Loucy (cell line): Measurements from ENCODE around the gene DNAAF2.
A peak's percentile ranks its signal among the peaks of the same experiment; 100 is the strongest.

Experiments used
- H2AFZ ChIP-seq: fragments of 200-600 bp; sonication (generic); 2 replicates; pipeline ENCODE4 v1.6.0; 2016; ENCODE audit warnings: antibody characterized with exemption, mild to moderate bottlenecking, low read length, moderate library complexity
- H3F3A ChIP-seq: fragments of 200-600 bp; 2 replicates; pipeline ENCODE4 v1.6.0; 2016; ENCODE audit warnings: antibody characterized with exemption, low read depth, mild to moderate bottlenecking
- H3K27me3 ChIP-seq: fragments of 200-600 bp; sonication (generic); 2 replicates; pipeline ENCODE4 v1.6.1; 2014; ENCODE audit warnings: low read length, mild to moderate bottlenecking; ENCODE audit not compliant: insufficient read depth, poor library complexity, severe bottlenecking
- H3K36me3 ChIP-seq: fragments of 200-600 bp; sonication (generic); 2 replicates; pipeline ENCODE4 v1.6.1; 2016; ENCODE audit warnings: low read length; ENCODE audit not compliant: insufficient read depth
- H3K4me1 ChIP-seq: fragments of 200-600 bp; sonication (generic); 2 replicates; pipeline ENCODE4 v1.5.1; 2014; ENCODE audit warnings: low read length, mild to moderate bottlenecking; ENCODE audit not compliant: insufficient read depth, poor library complexity, severe bottlenecking
- H3K4me2 ChIP-seq: fragments of 200-600 bp; sonication (generic); 2 replicates; pipeline ENCODE4 v1.6.0; 2014; ENCODE audit warnings: antibody characterized with exemption, low read length, low read depth, mild to moderate bottlenecking; ENCODE audit not compliant: poor library complexity, severe bottlenecking
- H3K4me3 ChIP-seq: fragments of 200-600 bp; sonication (generic); 2 replicates; pipeline ENCODE4 v1.5.1; 2014; ENCODE audit warnings: low read length, mild to moderate bottlenecking, mixed read lengths; ENCODE audit not compliant: poor library complexity, severe bottlenecking
- H3K79me2 ChIP-seq: fragments of 200-600 bp; sonication (generic); 2 replicates; pipeline ENCODE4 v1.6.1; 2014; ENCODE audit warnings: low read length; ENCODE audit not compliant: insufficient read depth
- H3K9ac ChIP-seq: fragments of 200-600 bp; sonication (generic); 2 replicates; pipeline ENCODE4 v1.6.0; 2014; ENCODE audit warnings: mild to moderate bottlenecking, low read depth, low read length, moderate library complexity; ENCODE audit not compliant: poor library complexity, severe bottlenecking
- H3K9me2 ChIP-seq: fragments of 200-600 bp; sonication (generic); replicated peaks from 2 replicates; pipeline ENCODE4 v1.6.1; 2016; ENCODE audit warnings: low read depth, low read length, mixed read lengths
- H3K9me3 ChIP-seq: fragments of 200-600 bp; sonication (generic); 2 replicates; pipeline ENCODE4 v1.6.1; 2014; ENCODE audit warnings: mild to moderate bottlenecking, antibody characterized with exemption, low read length, low read depth; ENCODE audit not compliant: insufficient read depth
- H4K20me1 ChIP-seq: fragments of 200-600 bp; sonication (generic); 2 replicates; pipeline ENCODE4 v1.6.0; 2014; ENCODE audit warnings: antibody characterized with exemption, low read length, mild to moderate bottlenecking; ENCODE audit not compliant: insufficient read depth, poor library complexity, severe bottlenecking
- CTCF ChIP-seq: fragments of 200-600 bp; sonication (generic); conservative IDR thresholded peaks from 2 replicates; pipeline ENCODE4 v1.5.1; 2014; ENCODE audit warnings: mild to moderate bottlenecking, antibody characterized with exemption, low read length
- EZH2phosphoT487 ChIP-seq: fragments of 200-600 bp; IDR thresholded peaks from 2 replicates; pipeline ENCODE4 v1.6.1; 2018; ENCODE audit warnings: antibody characterized with exemption, mild to moderate bottlenecking, moderate library complexity, borderline replicate concordance

Gene DNAAF2

GRCh38 chr14:49612671-49613070 lies 22.4 kb downstream of the DNAAF2 start:
- Histone ChIP-seq H3K4me1 (peaks cover 9% of the 10 kb centered on the region), H4K20me1 (peaks cover 23% of the 10 kb centered on the region), H3K27me3 (no peaks in the 10 kb centered on the region), H3K36me3 (peaks cover 24% of the 10 kb centered on the region), H2AFZ (no peak overlapping the region), H3K9me3 (no peaks in the 10 kb centered on the region), H3F3A (peaks cover 12% of the 10 kb centered on the region; the same call in 1 of the 2 replicates), H3K79me2 (peaks cover 73% of the 10 kb centered on the region), H3K4me3 (no peak overlapping the region), H3K4me2 (peak overlapping the region; percentile 32), H3K9ac (peak overlapping the region; percentile 20), H3K9me2 (no peaks in the 10 kb centered on the region)
- TF ChIP-seq EZH2phosphoT487 (no peak), CTCF (no peak)

- Histone ChIP-seq H3K79me2 (peaks cover 73% of the 10 kb centered on the region), H3K27me3 (no peaks in the 10 kb centered on the region), H3K9ac (peak overlapping the region; percentile 20)
These were observed 22.8 kb downstream of the DNAAF2 start for GRCh38 chr14:49612251-49612650.

GRCh38 chr14:49607583-49607982 lies 27.5 kb downstream of the DNAAF2 start:
- Histone ChIP-seq H3F3A (0 out of 2 replicates have a peak, but pooled peaks cover 2% of the 10 kb centered on the region), H3K9ac (no peak overlapping the region), H3K27me3 (no peaks in the 10 kb centered on the region), H2AFZ (no peak overlapping the region), H3K4me3 (no peak overlapping the region), H4K20me1 (peaks cover 27% of the 10 kb centered on the region), H3K9me2 (no peaks in the 10 kb centered on the region), H3K9me3 (no peaks in the 10 kb centered on the region), H3K36me3 (peaks cover 32% of the 10 kb centered on the region), H3K4me2 (peak overlapping the region; percentile 12), H3K79me2 (peaks cover 87% of the 10 kb centered on the region), H3K4me1 (peaks cover 12% of the 10 kb centered on the region)
- TF ChIP-seq CTCF (no peak), EZH2phosphoT487 (no peak)

More at GRCh38 chr14:49612251-49612650, 22.8 kb downstream of the DNAAF2 start:
- Histone ChIP-seq H3K4me3 (no peak overlapping the region), H3K4me1 (peaks cover 9% of the 10 kb centered on the region), H3K9me2 (no peaks in the 10 kb centered on the region), H4K20me1 (peaks cover 24% of the 10 kb centered on the region), H2AFZ (no peak overlapping the region), H3K36me3 (peaks cover 25% of the 10 kb centered on the region), H3K9me3 (no peaks in the 10 kb centered on the region), H3K4me2 (peak overlapping the region; percentile 32), H3F3A (peaks cover 12% of the 10 kb centered on the region; the same call in 1 of the 2 replicates)
- TF ChIP-seq CTCF (no peak), EZH2phosphoT487 (no peak)
